GM12874 (cell line): Measurements from ENCODE around the gene RBBP8NL.

Experiments
- CTCF ChIP-seq: IDR thresholded peaks from 2 replicates; pipeline ENCODE4 v1.5.1; 2011; ENCODE audit warnings: low read depth, mild to moderate bottlenecking, control low read depth, low read length, moderate library complexity; ENCODE audit not compliant: insufficient read depth

The RBBP8NL gene

GRCh38 chr20:62416651-62417637 lies 10.4 kb downstream of the RBBP8NL start:
- TF ChIP-seq CTCF = no peak

GRCh38 chr20:62415354-62416111 lies 11.8 kb downstream of the RBBP8NL start:
- no peak for TF ChIP-seq CTCF

- TF ChIP-seq CTCF = 0 out of 2 replicates have a peak, but pooled peaks have one; percentile 20
Observed at GRCh38 chr20:62413896-62414481, 13.3 kb downstream of the RBBP8NL start.

- TF ChIP-seq CTCF = no peak
Observed at GRCh38 chr20:62413025-62413570, 14.2 kb downstream of the RBBP8NL start.

- TF ChIP-seq CTCF = no peak
Observed at GRCh38 chr20:62412194-62413024, 14.9 kb downstream of the RBBP8NL start.

GRCh38 chr20:62411479-62412193 lies 15.7 kb downstream of the RBBP8NL start:
- TF ChIP-seq CTCF = no peak
